ENCODE results near the gene CDADC1. TPM values are rescaled to one million over a fixed set of nuclear protein-coding genes. Genes with fewer than 3 reads are reported as not detected.

The CDADC1 gene
- total RNA-seq, 1 experiment from 2014 or later: 17.6 TPM

GRCh38 chr13:49226613-49227012 is 21.1 kb upstream of the CDADC1 start:
- H3K9me2 ChIP-seq (replicated peaks; ENCODE audit: low read length): no peaks in the 10 kb centered on the region
- H4K20me1 ChIP-seq (ENCODE audit: low read length): no peaks in the 10 kb centered on the region
- no peaks in the 10 kb centered on the region for H3K79me2 ChIP-seq (ENCODE audit: low read length)
- no peaks in the 10 kb centered on the region for H3K27me3 ChIP-seq (ENCODE audit: low read length)
- POLR2A ChIA-PET (ENCODE audit: unreplicated experiment): no interaction called here
- no peak overlapping the region for H3K4me2 ChIP-seq (ENCODE audit: low read length)
- ATAC-seq (no peak), DNase-seq (no peak)
- H2AFZ ChIP-seq (ENCODE audit: low read length): no peak overlapping the region
- TF ChIP-seq EZH2 (IDR thresholded peaks at IDR 0.05; ENCODE audit: low read length, unreplicated experiment) (no peak), EZH2phosphoT487 (IDR thresholded peaks at IDR 0.05; ENCODE audit: borderline replicate concordance, low read length) (no peak)
- TF ChIP-seq, protein P1, sequence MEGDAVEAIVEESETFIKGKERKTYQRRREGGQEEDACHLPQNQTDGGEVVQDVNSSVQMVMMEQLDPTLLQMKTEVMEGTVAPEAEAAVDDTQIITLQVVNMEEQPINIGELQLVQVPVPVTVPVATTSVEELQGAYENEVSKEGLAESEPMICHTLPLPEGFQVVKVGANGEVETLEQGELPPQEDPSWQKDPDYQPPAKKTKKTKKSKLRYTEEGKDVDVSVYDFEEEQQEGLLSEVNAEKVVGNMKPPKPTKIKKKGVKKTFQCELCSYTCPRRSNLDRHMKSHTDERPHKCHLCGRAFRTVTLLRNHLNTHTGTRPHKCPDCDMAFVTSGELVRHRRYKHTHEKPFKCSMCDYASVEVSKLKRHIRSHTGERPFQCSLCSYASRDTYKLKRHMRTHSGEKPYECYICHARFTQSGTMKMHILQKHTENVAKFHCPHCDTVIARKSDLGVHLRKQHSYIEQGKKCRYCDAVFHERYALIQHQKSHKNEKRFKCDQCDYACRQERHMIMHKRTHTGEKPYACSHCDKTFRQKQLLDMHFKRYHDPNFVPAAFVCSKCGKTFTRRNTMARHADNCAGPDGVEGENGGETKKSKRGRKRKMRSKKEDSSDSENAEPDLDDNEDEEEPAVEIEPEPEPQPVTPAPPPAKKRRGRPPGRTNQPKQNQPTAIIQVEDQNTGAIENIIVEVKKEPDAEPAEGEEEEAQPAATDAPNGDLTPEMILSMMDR (conservative IDR thresholded peaks at IDR 0.05; ENCODE audit: low read depth, low read length): no peak
- no peak overlapping the region for H3K9ac ChIP-seq (ENCODE audit: low read length)
- no peak overlapping the region for H3K27ac ChIP-seq (ENCODE audit: low read length)
- BruUV-seq (replicated peaks): no TSS peak
- H3K4me1 ChIP-seq (ENCODE audit: insufficient read depth, low read length): no peaks in the 10 kb centered on the region
- H3K4me3 ChIP-seq (ENCODE audit: low read length): no peak overlapping the region
- no peaks in the 10 kb centered on the region for H3F3A ChIP-seq (ENCODE audit: low read length, unreplicated experiment)
- intact Hi-C loops (cut with micrococcal nuclease): no loop called here
- no peaks in the 10 kb centered on the region for H3K9me3 ChIP-seq (ENCODE audit: low read length)
- CTCF ChIA-PET: no interaction called here
- no peaks in the 10 kb centered on the region for H3K36me3 ChIP-seq (ENCODE audit: low read depth, low read length)

- no peaks in the 10 kb centered on the region for H3K4me1 ChIP-seq (ENCODE audit: insufficient read depth, low read length)
- ChIA-PET CTCF (no interaction called here), POLR2A (ENCODE audit: unreplicated experiment) (no interaction called here)
- no peaks in the 10 kb centered on the region for H3K27me3 ChIP-seq (ENCODE audit: low read length)
- H3K79me2 ChIP-seq (ENCODE audit: low read length): no peaks in the 10 kb centered on the region
- H4K20me1 ChIP-seq (ENCODE audit: low read length): no peaks in the 10 kb centered on the region
- no peak overlapping the region for H3K9ac ChIP-seq (ENCODE audit: low read length)
- intact Hi-C loops (cut with micrococcal nuclease): no loop called here
- BruUV-seq (replicated peaks): no TSS peak
- no peaks in the 10 kb centered on the region for H3K36me3 ChIP-seq (ENCODE audit: low read depth, low read length)
- H3K4me2 ChIP-seq (ENCODE audit: low read length): no peak overlapping the region
- no peaks in the 10 kb centered on the region for H3K9me3 ChIP-seq (ENCODE audit: low read length)
- TF ChIP-seq EZH2 (IDR thresholded peaks at IDR 0.05; ENCODE audit: low read length, unreplicated experiment) (no peak), EZH2phosphoT487 (IDR thresholded peaks at IDR 0.05; ENCODE audit: borderline replicate concordance, low read length) (no peak)
- TF ChIP-seq, protein P1 (conservative IDR thresholded peaks at IDR 0.05; ENCODE audit: low read depth, low read length): no peak
- DNase-seq (no peak), ATAC-seq (no peak)
- H3F3A ChIP-seq (ENCODE audit: low read length, unreplicated experiment): no peaks in the 10 kb centered on the region
- H3K4me3 ChIP-seq (ENCODE audit: low read length): no peak overlapping the region
- H3K27ac ChIP-seq (ENCODE audit: low read length): no peak overlapping the region
- H3K9me2 ChIP-seq (replicated peaks; ENCODE audit: low read length): no peaks in the 10 kb centered on the region
- H2AFZ ChIP-seq (ENCODE audit: low read length): no peak overlapping the region
Measured at GRCh38 chr13:49234741-49235140, 13.0 kb upstream of the CDADC1 start.

DNA sequence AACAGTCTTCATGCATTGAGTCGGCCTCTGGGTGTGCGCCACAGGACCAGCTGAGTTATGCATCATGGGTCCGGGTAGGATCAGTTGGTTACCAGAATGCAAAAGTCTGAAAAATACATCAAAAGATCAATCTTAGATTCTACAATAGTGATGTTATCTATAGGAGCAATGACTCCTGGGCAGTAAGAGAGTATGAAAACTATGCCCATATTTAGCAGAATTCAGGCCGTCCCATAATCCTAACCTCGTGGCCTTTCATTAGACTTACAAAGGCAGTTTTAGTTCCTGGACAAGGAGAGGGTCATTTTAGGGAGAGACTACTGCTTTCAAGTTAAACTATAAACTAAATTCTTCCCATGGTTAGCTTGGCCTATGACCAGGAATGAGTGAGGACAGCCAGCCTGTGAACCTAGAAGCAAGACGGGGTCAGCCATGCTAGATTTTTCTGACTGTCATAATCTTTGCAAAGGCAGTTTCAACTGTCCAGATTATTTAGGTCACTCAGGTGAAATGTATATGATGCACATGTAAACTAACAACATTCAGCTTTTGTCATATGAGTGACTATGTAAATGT is 11.8 kb upstream of the CDADC1 start:
- no peak overlapping the region for H3K4me3 ChIP-seq (ENCODE audit: low read length)
- H3K9me3 ChIP-seq (ENCODE audit: low read length): no peaks in the 10 kb centered on the region
- no peak overlapping the region for H3K9ac ChIP-seq (ENCODE audit: low read length)
- H3K79me2 ChIP-seq (ENCODE audit: low read length): no peaks in the 10 kb centered on the region
- no peaks in the 10 kb centered on the region for H4K20me1 ChIP-seq (ENCODE audit: low read length)
- H3K9me2 ChIP-seq (replicated peaks; ENCODE audit: low read length): no peaks in the 10 kb centered on the region
- H3F3A ChIP-seq (ENCODE audit: low read length, unreplicated experiment): no peaks in the 10 kb centered on the region
- H3K4me2 ChIP-seq (ENCODE audit: low read length): no peak overlapping the region
- H3K4me1 ChIP-seq (ENCODE audit: insufficient read depth, low read length): no peaks in the 10 kb centered on the region
- intact Hi-C loops (cut with micrococcal nuclease): no loop called here
- no peaks in the 10 kb centered on the region for H3K36me3 ChIP-seq (ENCODE audit: low read depth, low read length)
- TF ChIP-seq EZH2phosphoT487 (IDR thresholded peaks at IDR 0.05; ENCODE audit: borderline replicate concordance, low read length) (no peak), EZH2 (IDR thresholded peaks at IDR 0.05; ENCODE audit: low read length, unreplicated experiment) (no peak)
- TF ChIP-seq, protein P1 (conservative IDR thresholded peaks at IDR 0.05; ENCODE audit: low read depth, low read length): no peak
- H2AFZ ChIP-seq (ENCODE audit: low read length): no peak overlapping the region
- ATAC-seq (no peak), DNase-seq (no peak)
- no peak overlapping the region for H3K27ac ChIP-seq (ENCODE audit: low read length)
- CTCF ChIA-PET: interaction anchor here (0.6 kb wide), 1 partner anchor 46 kb away, joined by 3 read pairs; no protein-coding TSS in a partner anchor
- POLR2A ChIA-PET (ENCODE audit: unreplicated experiment): no interaction called here
- no TSS peak for BruUV-seq (replicated peaks)
- no peaks in the 10 kb centered on the region for H3K27me3 ChIP-seq (ENCODE audit: low read length)

Measured in PC-3 (cell line).